Daoy (cell line): ENCODE results near the gene REG4. TPM values are rescaled to one million over a fixed set of nuclear protein-coding genes. Genes with fewer than 3 reads are reported as not detected.
"Not testable (repeated sequence)": the region's sequence is repeated elsewhere in the genome, so short reads cannot be mapped to it uniquely, and the experiment has no call there.

ENCODE experiments used
- DNase-seq: peaks from one replicate; pipeline ENCODE4 v3.0.0-alpha.2; 2015; ENCODE audit warnings: low read depth
- total RNA-seq: library from RNA; depleted of rRNA; stranded (reverse); fragments of >200 nt; shearing (Covaris generic); gene quantifications from 2 replicates; pipeline ENCODE4 v1.2.3, GENCODE V29; 2014; rRNA removed

The REG4 gene
- total RNA-seq = not detected in 2 replicates

DNA sequence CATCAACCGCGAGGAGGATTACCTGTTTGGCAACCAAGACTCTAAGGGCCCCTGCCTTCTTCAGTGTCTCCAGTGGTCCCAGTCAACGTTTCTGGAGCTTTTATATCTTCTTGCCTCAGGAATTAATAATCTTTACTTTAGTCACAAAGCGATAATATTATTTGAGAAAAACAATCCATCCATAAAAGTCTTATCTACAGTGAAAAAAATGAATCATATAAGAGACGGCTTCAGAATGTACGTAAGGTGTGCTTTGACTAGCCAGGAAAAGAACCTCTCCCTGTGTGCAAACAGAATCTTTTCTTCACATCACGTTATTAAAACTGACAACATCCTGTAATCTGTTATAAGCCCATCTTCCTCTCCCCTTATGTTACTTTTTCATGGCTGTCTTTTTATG, at the start of gene REG4:
Gene REG4, minus strand, starts transcription at position 74 of the 400 bp plus-strand sequence. CDS start 2,691 bp downstream, outside the sequence.
- DNase-seq = no peak

DNA sequence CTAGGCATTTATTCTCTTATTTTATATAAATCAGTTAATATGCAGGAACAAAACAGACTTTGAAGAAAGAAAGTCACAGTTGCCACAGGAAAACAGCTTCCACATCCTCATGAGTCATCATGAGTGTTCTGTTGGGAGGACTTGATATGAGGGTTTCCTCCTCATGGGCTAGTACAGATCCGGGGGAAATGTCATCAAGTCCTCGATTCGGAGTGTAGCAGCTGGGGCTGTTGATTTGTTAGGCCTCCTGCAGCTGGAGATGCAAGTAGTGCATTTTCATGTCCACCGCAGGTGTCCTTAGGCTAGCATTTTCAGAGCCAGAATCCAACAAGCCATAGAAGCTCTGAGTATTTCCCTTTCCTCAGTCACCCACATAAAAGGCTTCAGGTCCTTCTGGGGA, 48.4 kb upstream of the REG4 start:
- peak; percentile 87 for DNase-seq

- DNase-seq = not testable (repeated sequence)
Observed at GRCh38 chr1:119858556-119859214, 47.4 kb upstream of the REG4 start.

GRCh38 chr1:119858126-119858525, 46.9 kb upstream of the REG4 start:
- no peak for DNase-seq

DNA sequence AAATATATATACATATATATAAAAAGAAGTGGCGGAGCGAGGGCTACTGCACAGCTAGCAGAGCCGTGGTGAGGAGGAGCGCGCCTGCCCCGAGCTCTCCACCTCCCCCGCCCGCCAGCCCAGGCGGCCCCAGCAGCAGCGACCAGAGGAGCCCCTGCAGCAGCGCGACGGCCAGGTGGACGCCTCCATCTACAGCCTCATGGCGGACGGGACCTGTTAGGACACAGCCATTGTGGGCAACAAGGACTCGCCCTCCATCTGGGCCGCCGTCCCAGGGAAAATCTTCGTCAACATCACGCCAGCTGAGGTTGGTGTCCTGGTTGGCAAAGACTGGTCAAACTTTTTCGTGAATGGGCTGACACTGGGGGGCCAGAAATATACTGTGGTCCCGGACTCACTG, 41.9 kb upstream of the REG4 start:
- no peak for DNase-seq

- peak; percentile 28 for DNase-seq
Observed at GRCh38 chr1:119844206-119844605, 32.9 kb upstream of the REG4 start.

- DNase-seq = no peak
Observed at GRCh38 chr1:119841306-119841705, 30.0 kb upstream of the REG4 start.

DNA sequence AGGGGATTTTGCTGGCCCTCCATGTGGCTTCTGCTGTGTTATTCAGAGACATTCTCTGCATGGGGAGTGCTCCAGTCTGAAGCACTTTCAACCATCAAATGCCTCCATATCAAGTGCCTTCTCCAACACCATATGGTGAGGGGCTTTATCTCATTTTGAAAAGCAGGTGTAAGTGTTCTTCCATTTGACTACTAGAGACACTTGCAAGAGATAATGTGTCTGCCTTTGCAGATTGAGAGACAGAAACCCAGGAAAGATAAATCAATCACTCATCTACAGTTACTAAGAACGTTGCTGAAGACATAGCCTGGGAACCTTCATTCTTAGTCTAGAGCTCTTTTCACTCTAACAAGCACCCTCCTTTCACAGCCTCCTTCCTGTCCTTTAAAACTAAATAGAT, 29.5 kb upstream of the REG4 start:
- DNase-seq = no peak

DNA sequence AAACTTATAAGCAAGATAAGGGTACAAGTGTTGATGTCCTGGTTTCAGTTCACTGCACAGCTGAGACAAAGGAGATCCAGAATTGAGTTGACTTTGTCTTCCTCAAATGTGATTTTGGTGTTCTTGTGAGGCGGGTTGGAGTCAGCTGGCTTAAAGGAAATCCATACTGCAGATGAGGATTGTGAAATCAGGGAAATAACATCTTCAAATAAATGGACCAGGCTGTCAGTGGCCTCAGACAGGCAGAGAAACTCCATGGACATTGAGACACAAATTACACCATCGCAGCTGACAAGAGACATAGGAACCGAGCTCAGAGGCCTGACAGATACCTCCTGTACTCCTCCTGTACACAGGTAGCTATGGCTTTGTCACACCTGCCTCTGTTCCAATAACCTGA, 27.0 kb upstream of the REG4 start:
- no peak for DNase-seq

DNA sequence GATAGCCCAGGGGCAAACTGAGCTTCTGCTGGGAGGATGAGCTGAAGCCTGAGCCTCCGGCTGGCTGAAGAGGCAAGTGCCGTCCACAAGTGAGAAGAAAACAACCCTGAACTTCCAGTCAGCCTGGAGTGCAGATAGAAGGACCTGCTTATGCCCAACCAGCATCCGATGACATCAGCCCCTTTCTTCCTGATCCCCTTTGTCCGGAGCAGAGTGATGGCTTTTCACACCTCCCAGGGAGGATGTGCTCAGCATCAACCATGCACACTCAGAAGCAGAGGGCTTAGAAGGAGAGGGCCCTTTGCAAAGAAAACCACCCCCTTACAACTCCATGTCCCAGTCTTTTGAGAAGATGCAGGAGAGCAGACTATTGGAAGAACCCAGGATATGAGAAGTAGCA, 23.7 kb upstream of the REG4 start:
- no peak for DNase-seq

- no peak for DNase-seq
Observed at GRCh38 chr1:119831027-119831426, 19.8 kb upstream of the REG4 start.

GRCh38 chr1:119829625-119830024, 18.4 kb upstream of the REG4 start:
- DNase-seq = no peak

DNA sequence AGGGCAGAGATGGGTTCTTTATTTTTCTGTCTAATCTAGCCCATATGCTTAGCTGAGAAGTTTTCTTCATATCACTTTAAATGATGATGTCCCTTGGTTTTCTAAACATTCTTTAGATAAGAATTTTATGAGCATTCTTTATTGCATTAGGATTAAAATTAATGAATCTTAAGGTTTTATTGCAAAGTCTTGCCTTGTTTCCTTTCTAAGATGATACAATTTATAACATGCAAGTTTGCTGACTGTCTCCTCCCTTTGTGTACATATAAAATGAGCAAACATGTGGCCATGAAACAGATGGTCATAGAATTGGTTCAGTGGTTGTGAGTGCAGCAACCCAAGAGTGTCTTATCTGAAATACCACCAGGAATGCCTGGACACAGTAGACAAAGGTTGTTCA, 17.7 kb upstream of the REG4 start:
- DNase-seq = not testable (repeated sequence)

- DNase-seq = no peak
Observed at GRCh38 chr1:119828266-119828665, 17.0 kb upstream of the REG4 start.

DNA sequence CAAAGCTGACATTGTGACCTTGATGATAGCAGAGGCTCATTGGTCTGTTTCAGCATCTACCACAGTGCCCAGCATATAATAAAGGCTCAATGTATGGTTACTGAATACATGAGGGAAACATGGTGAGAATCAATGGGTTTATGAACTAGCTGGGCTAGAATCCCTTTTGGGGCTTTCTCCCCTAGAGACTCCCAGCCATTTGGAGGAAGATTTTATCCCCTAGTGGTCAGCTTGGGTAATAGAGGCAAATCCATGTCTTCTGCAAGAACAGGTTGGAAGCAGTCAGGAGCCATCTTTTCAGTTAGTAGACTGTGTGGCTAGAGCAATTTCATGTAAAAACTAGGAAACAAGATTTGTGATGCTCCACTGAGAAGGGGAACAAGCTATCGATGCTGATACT, 15.8 kb upstream of the REG4 start:
- DNase-seq = no peak

DNA sequence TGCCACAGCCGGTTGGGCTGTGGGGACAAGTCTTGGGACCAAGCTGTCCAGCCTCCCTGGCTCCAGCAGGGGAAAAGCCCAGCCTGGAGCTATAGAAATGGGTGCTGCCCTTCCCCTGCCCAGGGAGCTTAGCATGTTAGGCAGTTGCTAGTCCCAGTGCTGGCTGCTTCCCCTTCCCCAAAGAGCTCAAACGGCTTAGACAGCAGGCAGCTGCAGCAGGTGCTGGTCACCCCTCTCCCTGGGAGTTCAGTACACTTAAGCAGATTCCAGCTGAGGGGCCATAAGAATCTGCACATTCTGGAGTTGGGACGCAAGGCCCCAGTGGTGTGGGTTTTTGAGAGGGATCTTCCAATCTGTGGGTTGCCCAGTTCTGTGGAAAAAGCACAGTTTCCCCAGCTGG, 11.1 kb upstream of the REG4 start:
- no peak for DNase-seq

- DNase-seq = no peak
Observed at GRCh38 chr1:119818181-119818580, 6.9 kb upstream of the REG4 start.

GRCh38 chr1:119816407-119816806, 5.1 kb upstream of the REG4 start:
- DNase-seq = peak; percentile 46

DNA sequence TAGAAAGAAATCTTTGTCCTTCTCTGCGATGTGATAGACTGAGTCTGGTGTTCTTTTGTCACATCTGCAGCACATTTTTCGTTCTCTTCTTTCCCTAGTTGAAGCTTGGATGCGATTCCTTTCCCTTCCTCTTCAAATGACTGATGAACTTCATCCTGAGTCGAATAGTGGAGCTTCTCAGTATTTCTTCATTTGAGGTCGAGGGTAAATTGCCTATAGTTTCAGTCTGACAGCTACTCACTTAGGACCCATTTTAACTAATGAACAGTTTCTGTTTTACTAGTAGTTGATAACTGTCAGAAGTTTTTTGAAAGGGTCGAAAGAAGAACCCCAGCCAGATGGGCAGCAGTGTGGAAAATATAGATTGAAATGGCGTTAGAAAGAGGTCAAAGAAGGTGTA, 4.7 kb upstream of the REG4 start:
- DNase-seq = no peak

DNA sequence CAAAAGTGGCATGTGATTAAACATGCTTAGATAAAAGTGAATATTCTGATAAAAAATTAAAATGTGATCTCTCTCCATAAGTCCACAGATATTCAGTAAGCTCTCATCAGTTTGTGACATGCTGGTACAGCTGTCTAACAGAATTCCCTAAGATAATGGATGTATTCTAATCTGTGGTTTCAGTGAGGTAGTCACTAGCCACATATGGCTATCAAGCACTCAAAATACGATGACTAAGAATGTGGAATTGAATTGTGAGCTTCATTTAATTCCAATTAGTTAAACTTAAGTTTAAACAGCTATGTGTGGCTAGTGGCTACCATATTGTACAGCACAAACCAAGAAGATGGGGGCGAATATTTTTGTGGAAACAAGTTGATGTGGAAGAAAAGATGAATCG, 4.1 kb upstream of the REG4 start:
- DNase-seq = peak; percentile 72

- DNase-seq = no peak
Observed at GRCh38 chr1:119814288-119814687, 3.0 kb upstream of the REG4 start.

GRCh38 chr1:119811985-119812557, 811 bp upstream of the REG4 start:
- no peak for DNase-seq

DNA sequence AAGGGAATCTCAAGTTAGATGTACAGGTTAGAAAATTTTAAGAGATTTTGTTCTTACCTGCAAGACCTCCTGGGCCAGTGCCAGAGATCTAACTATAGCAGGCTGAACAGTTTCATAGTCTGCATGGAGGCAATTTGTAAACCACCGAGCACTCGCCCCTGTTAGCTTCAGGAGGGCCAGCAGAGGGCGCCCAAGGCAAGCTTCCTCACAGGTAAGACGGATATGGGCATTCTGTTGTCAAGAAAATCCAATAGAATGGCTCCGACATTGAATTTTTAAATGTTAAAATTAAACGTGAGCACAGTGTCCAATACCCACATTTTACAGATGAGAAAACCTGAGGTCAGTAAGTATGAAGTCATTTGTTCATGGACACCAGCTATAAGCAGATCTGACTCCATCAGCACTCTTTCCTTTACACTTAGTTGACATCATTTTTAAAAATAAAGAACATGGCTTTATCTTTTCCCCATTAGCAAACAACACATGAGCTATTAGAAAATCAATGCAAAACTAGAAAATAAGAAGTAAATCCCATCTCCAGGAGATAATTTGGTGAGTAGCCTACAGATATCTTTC, 2.2 kb downstream of the REG4 start:
- peak; percentile 87 for DNase-seq
